Neural progenitor cell (in vitro differentiated cells): Measurements from ENCODE around the gene LIN7C.

Source experiments
- EZH2 ChIP-seq: fragments of 200-600 bp; sonication (generic); IDR thresholded peaks from 2 replicates; pipeline ENCODE4 v1.6.1; 2017; ENCODE audit warnings: antibody characterized with exemption, mild to moderate bottlenecking, moderate library complexity
- EZH2phosphoT487 ChIP-seq: fragments of 200-600 bp; sonication (generic); IDR thresholded peaks from 2 replicates; pipeline ENCODE4 v1.6.1; 2017; ENCODE audit warnings: antibody characterized with exemption
- TF ChIP-seq, protein P1 (sequence below): fragments of 200-600 bp; sonication (generic); IDR thresholded peaks from 2 replicates; pipeline ENCODE4 v1.5.1; 2017; ENCODE audit warnings: antibody characterized with exemption, mild to moderate bottlenecking

DNA sequence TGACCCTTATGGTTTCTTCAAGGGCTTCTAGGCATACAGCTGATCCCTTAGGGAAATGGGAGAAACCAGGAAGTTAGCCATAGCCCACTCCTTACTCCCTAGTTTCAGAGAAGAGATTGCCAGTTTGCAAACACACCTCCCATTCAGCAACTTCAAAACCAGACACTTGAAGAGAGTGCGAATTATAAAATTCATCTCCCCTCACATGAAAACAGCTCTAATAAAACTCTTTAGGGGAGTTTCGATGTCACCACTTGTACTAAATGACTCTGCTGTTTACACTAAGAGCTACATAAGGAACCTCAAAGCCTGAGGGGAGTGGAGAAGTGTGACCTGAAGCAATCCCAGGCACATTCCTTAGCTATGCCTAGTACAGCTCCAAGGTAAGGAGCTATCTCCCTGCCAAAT lies 42.3 kb downstream of the LIN7C start:
- TF ChIP-seq, protein P1, sequence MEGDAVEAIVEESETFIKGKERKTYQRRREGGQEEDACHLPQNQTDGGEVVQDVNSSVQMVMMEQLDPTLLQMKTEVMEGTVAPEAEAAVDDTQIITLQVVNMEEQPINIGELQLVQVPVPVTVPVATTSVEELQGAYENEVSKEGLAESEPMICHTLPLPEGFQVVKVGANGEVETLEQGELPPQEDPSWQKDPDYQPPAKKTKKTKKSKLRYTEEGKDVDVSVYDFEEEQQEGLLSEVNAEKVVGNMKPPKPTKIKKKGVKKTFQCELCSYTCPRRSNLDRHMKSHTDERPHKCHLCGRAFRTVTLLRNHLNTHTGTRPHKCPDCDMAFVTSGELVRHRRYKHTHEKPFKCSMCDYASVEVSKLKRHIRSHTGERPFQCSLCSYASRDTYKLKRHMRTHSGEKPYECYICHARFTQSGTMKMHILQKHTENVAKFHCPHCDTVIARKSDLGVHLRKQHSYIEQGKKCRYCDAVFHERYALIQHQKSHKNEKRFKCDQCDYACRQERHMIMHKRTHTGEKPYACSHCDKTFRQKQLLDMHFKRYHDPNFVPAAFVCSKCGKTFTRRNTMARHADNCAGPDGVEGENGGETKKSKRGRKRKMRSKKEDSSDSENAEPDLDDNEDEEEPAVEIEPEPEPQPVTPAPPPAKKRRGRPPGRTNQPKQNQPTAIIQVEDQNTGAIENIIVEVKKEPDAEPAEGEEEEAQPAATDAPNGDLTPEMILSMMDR: no peak
- TF ChIP-seq EZH2phosphoT487: no peak
- TF ChIP-seq EZH2: no peak
